HG03139 (cell line): ENCODE results near the gene TEDC2.

Experiments used
- ATAC-seq: cut with Tn5 transposase; IDR thresholded peaks from one replicate; pipeline ENCODE4 v1.9.1; 2021; ENCODE audit not compliant: unreplicated experiment

TEDC2 gene

GRCh38 chr16:2464333-2464732, 4.4 kb downstream of the TEDC2 start:
- ATAC-seq, result no peak

- no peak for ATAC-seq
These were observed 5.9 kb downstream of the TEDC2 start for GRCh38 chr16:2465653-2466415.

- no peak for ATAC-seq
These were observed 7.0 kb downstream of the TEDC2 start for GRCh38 chr16:2466667-2467527.

GRCh38 chr16:2467528-2468232, 7.8 kb downstream of the TEDC2 start:
- no peak for ATAC-seq

GRCh38 chr16:2468233-2468724, 8.4 kb downstream of the TEDC2 start:
- no peak for ATAC-seq

GRCh38 chr16:2468725-2469398, 9.0 kb downstream of the TEDC2 start:
- ATAC-seq, result no peak

GRCh38 chr16:2469399-2470233, 9.7 kb downstream of the TEDC2 start:
- ATAC-seq, result no peak

GRCh38 chr16:2470234-2470601, 10.3 kb downstream of the TEDC2 start:
- no peak for ATAC-seq

- ATAC-seq, result no peak
These were observed 10.7 kb downstream of the TEDC2 start for GRCh38 chr16:2470603-2471015.

GRCh38 chr16:2471016-2471652, 11.2 kb downstream of the TEDC2 start, which contains the start of gene NTN3:
NTN3 (plus strand) TSS chr16:2471297; CDS start chr16:2471702, 405 bp downstream.
- ATAC-seq, result no peak

- ATAC-seq, result no peak
These were observed 12.0 kb downstream of the TEDC2 start for GRCh38 chr16:2471653-2472487.

GRCh38 chr16:2472488-2472864, 12.6 kb downstream of the TEDC2 start:
- no peak for ATAC-seq

- ATAC-seq, result no peak
These were observed 13.1 kb downstream of the TEDC2 start for GRCh38 chr16:2472885-2473445.

GRCh38 chr16:2473446-2473926, 13.6 kb downstream of the TEDC2 start:
- no peak for ATAC-seq

- ATAC-seq, result no peak
These were observed 14.3 kb downstream of the TEDC2 start for GRCh38 chr16:2473999-2474876.

- ATAC-seq, result no peak
These were observed 15.0 kb downstream of the TEDC2 start, which contains the start of gene TBC1D24 for GRCh38 chr16:2474877-2475412. TBC1D24 (plus strand) TSS chr16:2475127; CDS start chr16:2496149, 21,022 bp downstream.
